Stimulated activated memory B cell treated with anti-CD40 and anti-IgM and Interleukin-4, amounts not matched to agents 10 μg/mL and 1 μg/mL and 100 μg/mL, for 72 hours (primary cell): Measurements from ENCODE around the gene ZNF281.
A peak's percentile ranks its signal among the peaks of the same experiment; 100 is the strongest.

Source experiments
- ATAC-seq: fragments of 150-1000 bp; cut with Tn5 transposase; 2 replicates; pipeline ENCODE4 v1.10.0; 2021
- H3K27ac Mint-ChIP-seq: one replicate; pipeline ENCODE4 v1.8.0; 2022; ENCODE audit warnings: mild to moderate bottlenecking, mixed read lengths
- H3K27me3 Mint-ChIP-seq: one replicate; pipeline ENCODE4 v1.8.0; 2022; ENCODE audit warnings: mixed read lengths
- H3K36me3 Mint-ChIP-seq: one replicate; pipeline ENCODE4 v1.8.0; 2022; ENCODE audit warnings: mixed read lengths
- H3K4me1 Mint-ChIP-seq: one replicate; pipeline ENCODE4 v1.8.0; 2022; ENCODE audit warnings: mixed read lengths
- H3K4me3 Mint-ChIP-seq: one replicate; pipeline ENCODE4 v1.8.0; 2022; ENCODE audit warnings: mild to moderate bottlenecking, moderate library complexity, mixed read lengths
- H3K9me3 Mint-ChIP-seq: one replicate; pipeline ENCODE4 v1.8.0; 2022; ENCODE audit warnings: mixed read lengths

Gene ZNF281

DNA sequence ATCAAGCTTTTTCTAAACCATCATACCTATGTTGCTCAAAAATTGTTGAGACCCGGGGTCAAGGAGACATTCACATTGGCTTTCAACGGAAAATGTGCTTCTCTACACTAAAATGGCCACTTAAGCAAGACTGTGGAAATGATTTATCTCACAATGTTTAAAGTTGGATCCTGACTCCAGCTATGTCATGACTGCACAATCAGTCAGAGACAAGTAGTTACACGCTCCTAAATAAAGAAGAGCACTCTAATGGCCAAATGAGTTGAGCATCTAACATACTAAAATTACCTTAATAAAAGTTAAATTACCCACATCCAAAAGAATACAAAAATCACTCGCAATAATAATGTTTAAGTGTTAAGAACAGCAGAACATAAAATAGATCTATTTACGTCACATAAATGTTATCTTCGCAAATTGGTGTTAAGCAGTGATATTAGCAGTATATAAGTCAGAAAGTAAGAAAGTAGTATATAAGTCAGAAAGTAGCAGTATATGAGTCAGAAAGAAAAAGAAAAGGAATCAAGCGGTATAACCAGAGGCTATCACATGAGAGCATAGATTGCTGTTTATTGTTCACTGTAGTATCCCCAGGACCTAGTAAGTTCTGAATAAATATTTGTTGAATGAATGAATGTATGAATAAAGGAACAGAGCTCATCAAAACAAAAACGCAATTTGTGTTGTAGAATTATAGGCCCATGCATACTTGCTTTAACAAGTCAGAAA, 28.4 kb downstream of the ZNF281 start:
- Mint-ChIP-seq H3K4me3 (no peak overlapping the region), H3K9me3 (no peaks in the 10 kb centered on the region), H3K27ac (no peak overlapping the region), H3K4me1 (peaks cover 29% of the 10 kb centered on the region), H3K36me3 (no peaks in the 10 kb centered on the region), H3K27me3 (no peaks in the 10 kb centered on the region)
- no peak for ATAC-seq

DNA sequence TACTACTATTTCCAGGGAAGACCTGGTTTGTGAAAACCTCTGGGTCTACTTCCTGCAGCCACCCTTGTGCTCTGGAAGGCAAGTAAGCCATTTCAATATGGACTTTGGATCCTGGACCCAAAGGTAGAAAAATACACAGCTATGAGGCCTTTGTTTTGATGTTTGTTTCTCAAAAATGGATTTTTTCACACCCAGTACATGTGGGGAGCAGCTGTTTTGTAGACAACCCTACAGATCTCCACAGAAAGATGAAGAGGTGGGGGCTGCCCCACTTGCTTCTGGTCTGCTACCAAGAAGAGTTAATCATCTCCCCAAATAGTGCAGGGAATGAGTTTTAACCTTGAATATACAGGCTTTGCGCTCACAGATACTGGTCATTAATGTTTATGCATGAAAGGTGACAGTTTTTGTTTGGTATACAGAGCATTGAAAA, 29.2 kb downstream of the ZNF281 start:
- no peak overlapping the region for H3K4me3 Mint-ChIP-seq
- H3K27me3 Mint-ChIP-seq, result no peaks in the 10 kb centered on the region
- H3K27ac Mint-ChIP-seq, result no peak overlapping the region
- H3K4me1 Mint-ChIP-seq, result peaks cover 29% of the 10 kb centered on the region
- ATAC-seq, result peak; percentile 71
- H3K9me3 Mint-ChIP-seq, result no peaks in the 10 kb centered on the region
- no peaks in the 10 kb centered on the region for H3K36me3 Mint-ChIP-seq

DNA sequence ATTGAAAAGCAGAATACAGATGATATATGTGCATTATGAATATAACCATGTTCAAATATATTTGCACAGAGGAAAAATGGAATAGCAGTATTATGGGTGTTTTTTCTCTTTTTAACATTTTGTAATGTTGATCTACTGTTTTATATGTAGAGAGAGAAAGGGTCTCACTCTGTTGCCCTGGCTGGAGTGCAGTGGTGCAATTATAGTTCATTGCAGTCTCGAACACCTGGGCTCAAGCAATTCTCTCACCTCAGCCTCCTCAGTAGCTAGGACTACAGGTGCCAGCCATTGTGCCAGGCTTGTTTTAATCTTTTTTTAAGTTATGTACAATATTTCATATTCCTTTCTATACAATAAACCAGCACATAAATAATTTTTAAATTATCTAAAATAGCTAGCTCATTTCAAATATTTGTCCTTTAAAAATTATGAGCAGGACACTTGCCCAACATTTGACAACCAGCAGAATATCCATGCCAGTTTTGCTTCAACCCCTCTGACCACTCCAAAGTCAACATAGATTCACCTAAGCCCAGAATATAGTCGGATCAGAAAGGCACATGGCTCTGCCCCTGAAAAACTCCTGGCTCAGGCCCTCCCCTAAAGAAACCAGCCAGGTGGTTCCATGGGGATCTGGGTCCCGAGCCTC, 29.8 kb downstream of the ZNF281 start:
- no peaks in the 10 kb centered on the region for H3K27me3 Mint-ChIP-seq
- H3K27ac Mint-ChIP-seq, result no peak overlapping the region
- no peak for ATAC-seq
- H3K9me3 Mint-ChIP-seq, result no peaks in the 10 kb centered on the region
- no peaks in the 10 kb centered on the region for H3K36me3 Mint-ChIP-seq
- no peak overlapping the region for H3K4me3 Mint-ChIP-seq
- peaks cover 29% of the 10 kb centered on the region for H3K4me1 Mint-ChIP-seq

DNA sequence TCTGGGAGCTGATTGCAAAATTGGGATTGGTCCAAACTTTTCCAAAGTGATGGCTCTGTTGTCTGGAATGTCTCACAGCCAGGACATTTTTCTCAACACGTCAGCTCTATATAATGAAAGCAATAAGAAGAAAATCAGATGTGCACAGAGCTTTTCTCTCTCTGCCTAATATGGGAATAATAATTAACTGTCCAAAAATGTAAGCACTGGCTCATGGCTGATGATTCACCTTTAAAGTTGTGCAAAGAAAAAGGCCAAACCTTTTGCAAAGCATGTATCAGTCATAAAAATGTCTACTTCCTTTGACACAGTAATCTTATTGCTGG, 30.4 kb downstream of the ZNF281 start:
- no peaks in the 10 kb centered on the region for H3K27me3 Mint-ChIP-seq
- H3K9me3 Mint-ChIP-seq, result no peaks in the 10 kb centered on the region
- H3K27ac Mint-ChIP-seq, result no peak overlapping the region
- no peak overlapping the region for H3K4me3 Mint-ChIP-seq
- no peak for ATAC-seq
- H3K4me1 Mint-ChIP-seq, result peaks cover 29% of the 10 kb centered on the region
- no peaks in the 10 kb centered on the region for H3K36me3 Mint-ChIP-seq

DNA sequence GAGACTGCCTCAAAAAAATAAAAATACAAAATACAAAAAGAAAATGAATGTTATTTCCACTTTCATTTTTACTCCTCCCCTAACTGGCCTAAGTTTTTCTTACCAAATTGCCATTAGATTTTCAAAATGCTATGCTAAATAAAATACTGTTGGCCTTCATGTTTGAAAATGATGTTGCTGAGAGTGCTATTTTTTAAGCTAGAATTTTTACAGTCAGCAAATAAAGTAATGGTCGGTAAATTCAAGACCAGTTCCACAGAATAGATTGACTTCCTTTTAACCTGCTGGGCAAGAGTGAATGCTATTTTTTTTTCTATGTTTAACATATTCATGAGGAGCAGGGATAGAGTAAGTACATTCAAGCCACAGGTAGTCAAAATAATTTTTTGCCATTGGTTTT, 31.7 kb downstream of the ZNF281 start:
- H3K4me3 Mint-ChIP-seq, result peak overlapping the region; percentile 17
- peak overlapping the region; percentile 18 for H3K27ac Mint-ChIP-seq
- ATAC-seq, result no peak
- H3K36me3 Mint-ChIP-seq, result no peaks in the 10 kb centered on the region
- H3K27me3 Mint-ChIP-seq, result no peaks in the 10 kb centered on the region
- peaks cover 29% of the 10 kb centered on the region for H3K4me1 Mint-ChIP-seq
- no peaks in the 10 kb centered on the region for H3K9me3 Mint-ChIP-seq

DNA sequence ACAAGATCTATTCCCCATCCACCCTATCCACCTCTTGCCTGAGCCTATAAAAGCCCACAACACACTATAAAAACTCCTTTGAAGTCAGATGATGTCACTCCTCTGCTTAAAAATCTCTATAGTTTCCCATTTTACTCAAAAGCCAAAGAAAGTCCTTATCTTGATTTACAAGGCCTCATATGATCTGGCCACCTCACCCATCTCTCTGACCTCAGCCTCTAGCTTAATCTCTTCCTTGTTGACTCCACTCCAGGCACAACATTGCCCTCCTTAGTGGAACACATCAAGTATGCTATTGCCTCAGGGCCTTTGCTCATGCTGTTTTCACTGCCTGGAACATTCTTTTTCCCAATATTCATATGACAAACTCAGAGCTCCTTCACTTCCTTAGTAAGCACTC, 33.3 kb downstream of the ZNF281 start:
- H3K4me3 Mint-ChIP-seq, result no peak overlapping the region
- H3K27ac Mint-ChIP-seq, result no peak overlapping the region
- H3K27me3 Mint-ChIP-seq, result no peaks in the 10 kb centered on the region
- H3K36me3 Mint-ChIP-seq, result no peaks in the 10 kb centered on the region
- no peak for ATAC-seq
- H3K9me3 Mint-ChIP-seq, result no peaks in the 10 kb centered on the region
- H3K4me1 Mint-ChIP-seq, result peaks cover 26% of the 10 kb centered on the region

DNA sequence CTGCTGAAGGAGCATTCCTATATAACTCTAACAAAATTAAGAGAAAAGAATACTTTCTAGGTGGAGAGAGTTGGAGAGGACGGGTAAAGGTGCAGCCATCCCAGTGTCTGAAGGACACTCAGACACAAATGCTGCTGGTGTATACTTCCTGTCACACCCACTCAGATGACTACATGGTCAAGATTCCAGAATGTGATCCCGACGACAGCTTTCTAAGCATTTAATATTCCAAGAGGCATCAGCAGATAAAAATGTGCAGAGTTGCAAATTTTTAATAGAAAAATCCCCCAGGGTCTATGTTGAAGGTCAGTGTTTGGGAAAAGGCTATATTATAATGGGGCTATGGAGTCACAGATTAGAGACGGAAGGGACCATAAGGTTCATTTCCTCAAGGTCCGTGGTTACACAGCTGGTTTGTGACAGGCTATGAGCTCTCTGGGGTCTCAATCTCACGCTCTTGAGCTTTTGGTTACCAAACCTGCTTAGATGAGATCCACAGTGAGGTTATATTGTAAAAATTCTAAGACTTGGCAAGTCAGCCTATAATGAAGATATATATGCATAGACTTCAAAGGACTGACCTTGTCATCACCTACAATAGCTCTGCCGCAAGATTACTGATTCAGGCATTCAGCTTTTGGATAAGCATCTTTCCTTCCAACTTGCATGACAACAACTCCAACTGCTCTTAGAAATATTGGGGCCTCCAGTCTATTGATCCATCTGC, 35.1 kb downstream of the ZNF281 start:
- Mint-ChIP-seq H3K36me3 (peaks cover 4% of the 10 kb centered on the region), H3K4me3 (no peak overlapping the region), H3K27me3 (no peaks in the 10 kb centered on the region), H3K9me3 (no peaks in the 10 kb centered on the region), H3K27ac (no peak overlapping the region), H3K4me1 (peaks cover 14% of the 10 kb centered on the region)
- ATAC-seq, result no peak

DNA sequence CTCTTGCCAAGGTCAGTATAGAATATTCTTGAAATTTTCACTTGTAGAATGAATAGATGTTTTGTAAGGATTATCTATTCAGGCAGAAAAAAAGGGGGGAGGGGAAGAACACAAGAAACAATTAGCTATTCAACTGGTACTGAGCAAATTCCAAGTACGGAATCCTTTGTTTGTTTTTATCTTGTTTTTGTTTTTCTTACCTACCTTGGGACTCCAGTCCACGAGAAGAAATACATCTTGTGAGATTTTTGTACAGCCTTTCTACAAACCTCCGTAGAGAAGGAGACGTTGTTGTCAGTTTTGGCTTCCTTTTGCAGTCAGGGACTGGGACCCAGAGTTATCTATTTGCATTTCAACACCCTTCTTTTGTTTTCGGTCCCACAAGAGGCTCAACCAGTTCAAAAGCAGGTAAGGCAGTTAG, 36.0 kb downstream of the ZNF281 start:
- Mint-ChIP-seq H3K27me3 (no peaks in the 10 kb centered on the region), H3K9me3 (no peaks in the 10 kb centered on the region)

DNA sequence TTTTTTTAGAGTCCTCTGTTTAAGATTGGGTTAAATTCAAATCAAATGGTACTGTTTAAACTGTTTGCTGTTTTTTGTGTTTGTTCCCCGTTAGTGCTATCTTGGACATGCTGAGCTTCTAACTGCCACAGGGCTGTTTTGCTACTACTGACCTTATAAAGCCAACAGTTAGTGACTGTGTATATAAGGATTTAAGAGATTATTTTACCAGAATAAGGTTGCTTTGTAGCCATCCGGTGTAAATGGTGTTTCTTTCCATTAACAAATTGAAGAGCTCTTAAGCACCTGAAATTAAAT, 37.0 kb downstream of the ZNF281 start:
- no peaks in the 10 kb centered on the region for H3K9me3 Mint-ChIP-seq
- ATAC-seq, result no peak
- H3K27me3 Mint-ChIP-seq, result no peaks in the 10 kb centered on the region
- no peak overlapping the region for H3K4me3 Mint-ChIP-seq
- H3K4me1 Mint-ChIP-seq, result peaks cover 10% of the 10 kb centered on the region
- no peak overlapping the region for H3K27ac Mint-ChIP-seq
- peaks cover 6% of the 10 kb centered on the region for H3K36me3 Mint-ChIP-seq

More for the DNA sequence above, 36.0 kb downstream of the ZNF281 start:
- H3K36me3 Mint-ChIP-seq, result peaks cover 6% of the 10 kb centered on the region
- no peak overlapping the region for H3K27ac Mint-ChIP-seq
- no peak for ATAC-seq
- H3K4me3 Mint-ChIP-seq, result no peak overlapping the region
- peaks cover 14% of the 10 kb centered on the region for H3K4me1 Mint-ChIP-seq

DNA sequence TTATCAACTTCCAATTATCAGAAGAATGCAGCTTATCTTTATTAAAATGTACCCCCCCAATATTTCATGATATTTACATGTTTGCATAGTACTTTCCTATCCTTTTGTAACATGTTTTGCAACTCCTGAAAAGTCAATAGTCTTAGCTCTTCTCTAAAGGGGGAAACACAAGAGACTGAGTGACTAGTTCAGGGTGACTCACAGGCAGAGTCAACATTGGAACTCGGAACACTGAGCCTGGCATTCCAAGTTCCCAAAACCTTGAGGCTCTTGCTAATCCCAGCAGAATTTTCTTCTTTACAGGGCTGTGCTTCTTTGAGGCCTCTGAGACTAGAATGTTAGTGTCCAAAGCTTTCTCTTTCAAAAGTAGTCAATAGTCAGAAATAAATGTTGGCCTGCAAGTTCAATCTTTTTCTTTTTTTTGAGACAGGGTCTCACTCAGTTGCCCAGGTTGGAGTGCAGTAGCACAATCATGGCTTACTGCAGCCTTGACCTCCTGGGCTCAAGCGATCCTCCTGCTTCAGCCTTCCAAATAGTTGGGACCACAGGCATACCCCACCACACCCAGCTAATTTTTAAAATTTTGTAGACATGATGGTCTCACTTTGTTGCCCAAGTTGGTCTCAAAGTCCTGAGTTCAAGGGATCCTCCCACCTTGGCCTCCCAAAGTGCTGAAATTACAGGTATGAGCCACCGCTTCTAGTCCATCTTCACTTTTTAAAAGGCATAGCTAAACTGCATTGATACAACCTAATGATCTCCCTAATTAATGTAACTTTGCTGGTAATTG, 37.5 kb downstream of the ZNF281 start:
- H3K4me1 Mint-ChIP-seq, result peaks cover 6% of the 10 kb centered on the region
- H3K27me3 Mint-ChIP-seq, result no peaks in the 10 kb centered on the region
- no peak overlapping the region for H3K27ac Mint-ChIP-seq
- no peak for ATAC-seq
- peaks cover 6% of the 10 kb centered on the region for H3K36me3 Mint-ChIP-seq
- no peak overlapping the region for H3K4me3 Mint-ChIP-seq
- H3K9me3 Mint-ChIP-seq, result no peaks in the 10 kb centered on the region

DNA sequence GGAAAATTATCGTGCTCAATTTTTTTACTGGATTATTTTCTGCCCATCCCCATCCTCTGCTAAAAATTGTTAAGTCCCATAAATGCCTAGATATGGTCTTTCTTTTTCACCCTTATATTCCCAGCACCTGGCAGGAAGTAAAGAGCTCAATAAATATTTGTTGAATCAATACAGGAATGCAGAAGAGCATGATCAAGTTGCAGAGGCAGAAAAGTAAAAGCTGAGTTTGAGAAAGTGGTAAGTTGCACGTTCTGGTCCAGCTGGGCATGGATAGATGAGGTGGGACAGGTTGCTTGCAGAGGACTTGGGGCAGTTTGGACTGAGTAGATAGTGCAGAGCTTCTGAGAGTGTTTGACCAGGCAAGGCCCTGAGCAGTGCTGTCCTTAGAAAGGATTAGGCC, 40.1 kb downstream of the ZNF281 start:
- Mint-ChIP-seq H3K4me1 (peaks cover 6% of the 10 kb centered on the region), H3K27ac (no peak overlapping the region), H3K27me3 (no peaks in the 10 kb centered on the region), H3K9me3 (no peaks in the 10 kb centered on the region), H3K36me3 (peaks cover 20% of the 10 kb centered on the region), H3K4me3 (no peak overlapping the region)
- ATAC-seq, result no peak

DNA sequence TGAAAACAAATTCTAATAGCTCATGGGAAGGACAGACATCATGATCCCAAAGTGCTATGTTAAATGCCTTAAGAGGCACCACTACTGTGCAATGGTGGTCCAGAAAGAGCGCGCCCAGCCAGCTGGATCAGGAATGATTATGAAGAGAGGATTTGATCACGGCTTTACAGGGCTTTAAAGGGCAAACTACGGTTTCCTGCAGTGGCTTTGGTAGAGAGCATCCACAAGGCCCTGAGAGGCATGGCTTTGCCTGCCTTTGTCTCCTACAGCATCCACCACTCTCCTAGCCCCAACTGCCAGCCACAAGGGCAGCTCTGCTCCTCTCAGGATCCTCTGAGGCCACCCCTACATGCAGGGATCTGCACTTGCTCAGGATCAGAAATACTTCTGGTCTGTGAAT, 40.7 kb downstream of the ZNF281 start:
- H3K36me3 Mint-ChIP-seq, result peaks cover 20% of the 10 kb centered on the region
- no peaks in the 10 kb centered on the region for H3K9me3 Mint-ChIP-seq
- no peaks in the 10 kb centered on the region for H3K27me3 Mint-ChIP-seq
- peaks cover 6% of the 10 kb centered on the region for H3K4me1 Mint-ChIP-seq
- no peak overlapping the region for H3K27ac Mint-ChIP-seq
- no peak for ATAC-seq
- H3K4me3 Mint-ChIP-seq, result no peak overlapping the region

DNA sequence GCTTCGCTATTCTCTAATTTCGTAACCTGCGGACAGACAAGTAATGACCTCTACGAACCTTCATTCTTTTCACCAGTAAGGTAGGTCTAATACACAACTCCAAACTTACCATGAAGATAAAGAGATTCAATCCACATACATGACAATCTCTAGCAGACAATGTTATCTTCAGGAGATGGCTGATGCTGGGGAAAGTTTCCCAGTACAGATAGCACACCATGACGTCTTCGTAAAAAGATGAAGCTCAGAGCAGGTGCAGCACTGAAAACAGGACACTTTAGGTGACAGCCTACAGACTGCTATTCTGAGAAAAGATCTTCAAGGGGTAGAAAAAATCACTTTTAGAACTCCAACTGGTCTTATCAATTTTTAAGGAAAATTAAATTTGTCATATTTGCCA, 41.3 kb downstream of the ZNF281 start:
- no peaks in the 10 kb centered on the region for H3K27me3 Mint-ChIP-seq
- H3K36me3 Mint-ChIP-seq, result peaks cover 20% of the 10 kb centered on the region
- no peak overlapping the region for H3K27ac Mint-ChIP-seq
- no peak overlapping the region for H3K4me3 Mint-ChIP-seq
- peaks cover 9% of the 10 kb centered on the region for H3K4me1 Mint-ChIP-seq
- H3K9me3 Mint-ChIP-seq, result no peaks in the 10 kb centered on the region
- ATAC-seq, result no peak

DNA sequence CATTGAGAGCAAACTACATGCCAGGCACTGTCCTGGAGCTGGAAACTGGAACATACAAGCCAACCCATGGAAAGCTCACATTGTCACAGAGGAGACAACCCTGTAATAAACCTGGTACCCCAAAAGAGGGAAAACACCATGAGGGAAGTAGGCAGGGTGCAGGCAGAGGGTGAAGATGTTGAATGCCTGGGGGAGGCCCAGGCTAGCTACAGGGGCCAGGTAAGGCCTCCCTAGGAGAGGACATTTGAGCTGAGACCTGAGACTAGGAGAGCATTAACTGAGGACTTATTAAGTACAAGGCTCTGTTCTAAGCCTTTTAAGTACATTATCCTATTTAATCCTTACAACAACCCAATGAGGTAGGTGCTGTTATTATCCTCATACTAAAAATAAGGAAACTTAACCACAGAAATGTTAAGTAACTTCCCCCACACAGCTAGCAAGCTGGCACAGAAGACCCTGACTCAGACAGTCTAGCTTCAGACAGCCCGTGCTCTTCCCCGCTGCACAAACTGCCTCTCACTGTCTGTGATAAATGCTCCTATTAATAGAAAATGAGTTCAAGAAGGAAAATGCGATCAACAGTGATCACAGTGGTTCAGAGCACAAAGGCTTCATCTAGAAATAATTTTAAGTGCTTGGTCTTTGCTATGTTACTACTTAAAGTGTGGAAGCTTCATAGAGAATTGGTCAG, 41.8 kb downstream of the ZNF281 start:
- Mint-ChIP-seq H3K4me1 (peaks cover 14% of the 10 kb centered on the region), H3K36me3 (peaks cover 20% of the 10 kb centered on the region)
- no peak for ATAC-seq

More for the DNA sequence above, 41.8 kb downstream of the ZNF281 start:
- H3K4me3 Mint-ChIP-seq, result no peak overlapping the region
- H3K27me3 Mint-ChIP-seq, result no peaks in the 10 kb centered on the region
- no peaks in the 10 kb centered on the region for H3K9me3 Mint-ChIP-seq
- no peak overlapping the region for H3K27ac Mint-ChIP-seq
